ENCODE measurements around the gene PRSS16.

DNA sequence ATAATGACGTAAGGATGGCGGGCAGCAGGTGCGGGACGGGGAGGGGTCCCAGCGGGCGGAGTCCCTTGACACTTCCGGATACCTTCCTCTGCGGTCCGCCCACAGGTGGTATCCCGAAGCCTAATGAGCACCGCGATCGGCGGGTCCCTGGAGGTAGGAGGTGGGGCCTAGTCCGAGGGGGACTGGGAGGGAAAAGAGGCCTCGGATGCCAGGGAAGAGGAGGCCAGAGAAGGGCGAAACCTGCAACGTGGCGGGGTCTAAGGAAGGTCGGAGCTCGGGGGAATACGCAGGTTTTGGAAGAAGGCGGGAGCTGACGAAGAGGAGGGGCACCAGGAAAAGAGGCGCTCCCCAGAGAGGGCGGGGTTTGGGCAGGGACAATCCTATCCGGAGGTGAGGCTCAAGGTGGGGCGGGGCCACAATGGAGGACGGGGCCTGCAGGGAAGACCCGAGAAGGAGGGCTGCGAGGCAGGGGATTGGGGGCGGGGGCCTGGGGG is 3.7 kb downstream of the PRSS16 start:
- TF ChIP-seq, protein P1, sequence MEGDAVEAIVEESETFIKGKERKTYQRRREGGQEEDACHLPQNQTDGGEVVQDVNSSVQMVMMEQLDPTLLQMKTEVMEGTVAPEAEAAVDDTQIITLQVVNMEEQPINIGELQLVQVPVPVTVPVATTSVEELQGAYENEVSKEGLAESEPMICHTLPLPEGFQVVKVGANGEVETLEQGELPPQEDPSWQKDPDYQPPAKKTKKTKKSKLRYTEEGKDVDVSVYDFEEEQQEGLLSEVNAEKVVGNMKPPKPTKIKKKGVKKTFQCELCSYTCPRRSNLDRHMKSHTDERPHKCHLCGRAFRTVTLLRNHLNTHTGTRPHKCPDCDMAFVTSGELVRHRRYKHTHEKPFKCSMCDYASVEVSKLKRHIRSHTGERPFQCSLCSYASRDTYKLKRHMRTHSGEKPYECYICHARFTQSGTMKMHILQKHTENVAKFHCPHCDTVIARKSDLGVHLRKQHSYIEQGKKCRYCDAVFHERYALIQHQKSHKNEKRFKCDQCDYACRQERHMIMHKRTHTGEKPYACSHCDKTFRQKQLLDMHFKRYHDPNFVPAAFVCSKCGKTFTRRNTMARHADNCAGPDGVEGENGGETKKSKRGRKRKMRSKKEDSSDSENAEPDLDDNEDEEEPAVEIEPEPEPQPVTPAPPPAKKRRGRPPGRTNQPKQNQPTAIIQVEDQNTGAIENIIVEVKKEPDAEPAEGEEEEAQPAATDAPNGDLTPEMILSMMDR (IDR thresholded peaks at IDR 0.05): no peak
- TF ChIP-seq ZFX (IDR thresholded peaks at IDR 0.05; ENCODE audit: borderline replicate concordance): no peak
